ENCODE measurements around the gene ALPL. TPM values are rescaled to one million over a fixed set of nuclear protein-coding genes. Genes with fewer than 3 reads are reported as not detected.

ALPL gene
- total RNA-seq, 1 experiment from 2014 or later = 140 TPM

DNA sequence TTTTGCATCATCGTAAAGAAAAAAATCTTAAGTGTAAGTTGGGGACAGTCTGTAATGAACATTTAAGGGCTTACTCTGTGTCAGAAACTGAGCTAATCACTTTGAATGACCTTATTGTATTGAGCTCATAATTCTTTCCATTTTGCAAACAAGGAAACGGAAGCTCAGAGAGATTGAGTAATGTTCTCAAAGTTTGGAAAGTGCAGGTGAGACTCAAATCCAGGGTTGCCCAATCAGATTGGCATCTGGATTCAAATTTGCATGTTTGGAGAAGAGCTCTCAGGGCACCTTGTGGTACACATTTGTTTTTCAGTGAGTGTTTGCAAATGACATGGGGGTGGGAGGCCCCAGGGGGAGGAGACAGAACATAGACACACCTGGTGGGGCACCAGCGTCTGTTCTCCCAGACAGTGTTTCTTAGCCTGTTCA, 8.0 kb downstream of the ALPL start:
- DNase-seq (ENCODE audit: low spot score) (no peak), ATAC-seq (no peak)
- H3K27ac Mint-ChIP-seq = 0 out of 2 replicates have a peak overlapping the region, but pooled peaks have one; percentile 33
- POLR2A ChIA-PET = no interaction called here
- H3K4me3 Mint-ChIP-seq = no peak overlapping the region
- H3K9me3 Mint-ChIP-seq = no peaks in the 10 kb centered on the region
- H3K4me1 Mint-ChIP-seq = peaks cover 63% of the 10 kb centered on the region
- H3K36me3 Mint-ChIP-seq = peaks cover 2% of the 10 kb centered on the region; the same call in 1 of the 2 replicates
- no peaks in the 10 kb centered on the region for H3K27me3 Mint-ChIP-seq (ENCODE audit: low read depth)
- CTCF ChIA-PET = interaction anchor here (0.7 to 2.0 kb wide), 6 partner anchors 18 to 262 kb away, joined by 3 to 7 read pairs (median 4); no protein-coding TSS in a partner anchor
- TF ChIP-seq, protein P1, sequence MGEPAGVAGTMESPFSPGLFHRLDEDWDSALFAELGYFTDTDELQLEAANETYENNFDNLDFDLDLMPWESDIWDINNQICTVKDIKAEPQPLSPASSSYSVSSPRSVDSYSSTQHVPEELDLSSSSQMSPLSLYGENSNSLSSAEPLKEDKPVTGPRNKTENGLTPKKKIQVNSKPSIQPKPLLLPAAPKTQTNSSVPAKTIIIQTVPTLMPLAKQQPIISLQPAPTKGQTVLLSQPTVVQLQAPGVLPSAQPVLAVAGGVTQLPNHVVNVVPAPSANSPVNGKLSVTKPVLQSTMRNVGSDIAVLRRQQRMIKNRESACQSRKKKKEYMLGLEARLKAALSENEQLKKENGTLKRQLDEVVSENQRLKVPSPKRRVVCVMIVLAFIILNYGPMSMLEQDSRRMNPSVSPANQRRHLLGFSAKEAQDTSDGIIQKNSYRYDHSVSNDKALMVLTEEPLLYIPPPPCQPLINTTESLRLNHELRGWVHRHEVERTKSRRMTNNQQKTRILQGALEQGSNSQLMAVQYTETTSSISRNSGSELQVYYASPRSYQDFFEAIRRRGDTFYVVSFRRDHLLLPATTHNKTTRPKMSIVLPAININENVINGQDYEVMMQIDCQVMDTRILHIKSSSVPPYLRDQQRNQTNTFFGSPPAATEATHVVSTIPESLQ (CRISPR knock-in tag; IDR thresholded peaks at IDR 0.05) = no peak
- TF ChIP-seq, protein P2, sequence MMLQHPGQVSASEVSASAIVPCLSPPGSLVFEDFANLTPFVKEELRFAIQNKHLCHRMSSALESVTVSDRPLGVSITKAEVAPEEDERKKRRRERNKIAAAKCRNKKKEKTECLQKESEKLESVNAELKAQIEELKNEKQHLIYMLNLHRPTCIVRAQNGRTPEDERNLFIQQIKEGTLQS (CRISPR knock-in tag; conservative IDR thresholded peaks at IDR 0.05) = no peak
- TF ChIP-seq MYBL2 (CRISPR knock-in tag; IDR thresholded peaks at IDR 0.05) = no peak
- TF ChIP-seq, protein P3, sequence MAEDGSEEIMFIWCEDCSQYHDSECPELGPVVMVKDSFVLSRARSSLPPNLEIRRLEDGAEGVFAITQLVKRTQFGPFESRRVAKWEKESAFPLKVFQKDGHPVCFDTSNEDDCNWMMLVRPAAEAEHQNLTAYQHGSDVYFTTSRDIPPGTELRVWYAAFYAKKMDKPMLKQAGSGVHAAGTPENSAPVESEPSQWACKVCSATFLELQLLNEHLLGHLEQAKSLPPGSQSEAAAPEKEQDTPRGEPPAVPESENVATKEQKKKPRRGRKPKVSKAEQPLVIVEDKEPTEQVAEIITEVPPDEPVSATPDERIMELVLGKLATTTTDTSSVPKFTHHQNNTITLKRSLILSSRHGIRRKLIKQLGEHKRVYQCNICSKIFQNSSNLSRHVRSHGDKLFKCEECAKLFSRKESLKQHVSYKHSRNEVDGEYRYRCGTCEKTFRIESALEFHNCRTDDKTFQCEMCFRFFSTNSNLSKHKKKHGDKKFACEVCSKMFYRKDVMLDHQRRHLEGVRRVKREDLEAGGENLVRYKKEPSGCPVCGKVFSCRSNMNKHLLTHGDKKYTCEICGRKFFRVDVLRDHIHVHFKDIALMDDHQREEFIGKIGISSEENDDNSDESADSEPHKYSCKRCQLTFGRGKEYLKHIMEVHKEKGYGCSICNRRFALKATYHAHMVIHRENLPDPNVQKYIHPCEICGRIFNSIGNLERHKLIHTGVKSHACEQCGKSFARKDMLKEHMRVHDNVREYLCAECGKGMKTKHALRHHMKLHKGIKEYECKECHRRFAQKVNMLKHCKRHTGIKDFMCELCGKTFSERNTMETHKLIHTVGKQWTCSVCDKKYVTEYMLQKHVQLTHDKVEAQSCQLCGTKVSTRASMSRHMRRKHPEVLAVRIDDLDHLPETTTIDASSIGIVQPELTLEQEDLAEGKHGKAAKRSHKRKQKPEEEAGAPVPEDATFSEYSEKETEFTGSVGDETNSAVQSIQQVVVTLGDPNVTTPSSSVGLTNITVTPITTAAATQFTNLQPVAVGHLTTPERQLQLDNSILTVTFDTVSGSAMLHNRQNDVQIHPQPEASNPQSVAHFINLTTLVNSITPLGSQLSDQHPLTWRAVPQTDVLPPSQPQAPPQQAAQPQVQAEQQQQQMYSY (CRISPR knock-in tag; IDR thresholded peaks at IDR 0.05) = no peak
- TF ChIP-seq ZNF396 (CRISPR knock-in tag; IDR thresholded peaks at IDR 0.05; ENCODE audit: borderline replicate concordance) = no peak
- no peak for TF ChIP-seq ZNF232 (CRISPR knock-in tag; IDR thresholded peaks at IDR 0.05)
- no peak for TF ChIP-seq NR2C2 (CRISPR knock-in tag; IDR thresholded peaks at IDR 0.05)
- no peak for TF ChIP-seq ZNF416 (CRISPR knock-in tag; IDR thresholded peaks at IDR 0.05)
- TF ChIP-seq NFATC4 (CRISPR knock-in tag; IDR thresholded peaks at IDR 0.05) = no peak

- Mint-ChIP-seq H3K27ac (peak overlapping the region; percentile 21), H3K36me3 (no peaks in the 10 kb centered on the region), H3K9me3 (no peaks in the 10 kb centered on the region), H3K27me3 (ENCODE audit: low read depth) (no peaks in the 10 kb centered on the region), H3K4me1 (peaks cover 56% of the 10 kb centered on the region), H3K4me3 (no peak overlapping the region)
- POLR2A ChIA-PET = interaction anchor here (0.6 kb wide), 1 partner anchor 146 kb away, joined by 4 read pairs; no protein-coding TSS in a partner anchor
- ATAC-seq (no peak), DNase-seq (ENCODE audit: low spot score) (no peak)
- CTCF ChIA-PET = interaction anchor here (0.9 to 2.0 kb wide), 12 partner anchors 8 to 263 kb away, joined by 3 to 20 read pairs (median 5); partner anchors contain the start of gene ALPL
- no peak for TF ChIP-seq ZNF121 (CRISPR knock-in tag; IDR thresholded peaks at IDR 0.05)
- no peak for TF ChIP-seq TEAD4 (CRISPR knock-in tag; IDR thresholded peaks at IDR 0.05)
- TF ChIP-seq NR3C1 (CRISPR knock-in tag; conservative IDR thresholded peaks at IDR 0.05; ENCODE audit: low read depth) = no peak
- no peak for TF ChIP-seq ZSCAN18 (CRISPR knock-in tag; IDR thresholded peaks at IDR 0.05)
- TF ChIP-seq CTCF (IDR thresholded peaks at IDR 0.05) = no peak
- TF ChIP-seq GTF2I (CRISPR knock-in tag; conservative IDR thresholded peaks at IDR 0.05) = no peak
- TF ChIP-seq, protein P2 (CRISPR knock-in tag; conservative IDR thresholded peaks at IDR 0.05) = no peak
- no peak for TF ChIP-seq SMAD3 (CRISPR knock-in tag; IDR thresholded peaks at IDR 0.05; ENCODE audit: borderline replicate concordance)
- TF ChIP-seq MAX (CRISPR knock-in tag; IDR thresholded peaks at IDR 0.05) = no peak
- TF ChIP-seq ZNF671 (CRISPR knock-in tag; IDR thresholded peaks at IDR 0.05) = no peak
- TF ChIP-seq ZNF138 (CRISPR knock-in tag; conservative IDR thresholded peaks at IDR 0.05) = no peak
These were observed 8.6 kb downstream of the ALPL start for GRCh38 chr1:21517660-21518480.
